Psoas muscle (tissue), 8 donors: ENCODE data around the gene DCTN3. TPM values are rescaled to one million over a fixed set of nuclear protein-coding genes. Genes with fewer than 3 reads are reported as not detected.
A peak's percentile ranks its signal among the peaks of the same experiment; 100 is the strongest.

ENCODE experiments used
- ATAC-seq, 4 donors: fragments of 200-7000 bp; cut with Tn5 transposase; one replicate each; pipeline ENCODE4 v1.9.1; 2020; ENCODE audit warnings: moderate library complexity in 3 of 4, mild to moderate bottlenecking in 2 of 4
- DNase-seq, 2 donors: peaks; one replicate each; pipeline ENCODE4 v3.0.0-alpha.2; 2020
- H3K27ac ChIP-seq: fragments of 200-600 bp; one replicate; pipeline ENCODE4 v1.8.0; 2022
- H3K27me3 ChIP-seq, 3 donors: fragments of 200-600 bp in 1 of 3; one replicate each; pipeline versions ENCODE4 v1.6.1 to v1.8.0; 2013 to 2022; ENCODE audit warnings: low read length in 2 of 3, mild to moderate bottlenecking in 2 of 3, moderate library complexity in 1 of 3; ENCODE audit not compliant: insufficient read depth in 3 of 3
- H3K36me3 ChIP-seq, 2 donors: fragments of 200-600 bp in 1 of 2; one replicate each; pipeline versions ENCODE4 v1.6.1 to v1.8.0; 2013 to 2022; ENCODE audit warnings: low read depth in 1 of 2, mild to moderate bottlenecking in 1 of 2, moderate library complexity in 1 of 2; ENCODE audit not compliant: insufficient read depth in 1 of 2
- H3K4me1 ChIP-seq: fragments of 200-600 bp; one replicate; pipeline ENCODE4 v1.8.0; 2022
- H3K4me3 ChIP-seq: fragments of 200-600 bp; one replicate; pipeline ENCODE4 v1.8.0; 2022; ENCODE audit warnings: mild to moderate bottlenecking
- H3K9me3 ChIP-seq: fragments of 200-600 bp; one replicate; pipeline ENCODE4 v1.8.0; 2022
- CTCF ChIP-seq: fragments of 200-600 bp; IDR thresholded peaks from one replicate; pipeline ENCODE4 v1.8.0; 2022; ENCODE audit warnings: antibody characterized with exemption
- WGBS, 3 donors: extraction: QIAGEN DNeasy Blood & Tissue Kit; methylation state at CpG; one replicate each; pipeline versions ENCODE4 v1.1.6 to v1.1.7; 2013; 5-methylcytosine and 5-hydroxymethylcytosine counted together
- intact Hi-C, 2 donors: fragments of 100-400 bp; cut with DNase I; formaldehyde crosslinking; loops; one replicate each; pipeline versions ENCODE4 v1.11.0 to v1.14.2; 2022
- polyA plus RNA-seq, 3 donors: library from polyadenylated mRNA; stranded (reverse); fragments of 200-250 nt; gene quantifications; one replicate each; pipeline ENCODE4 v1.2.3, GENCODE V29; 2013
- total RNA-seq, 4 donors: library from RNA; stranded (reverse); fragmentation: NEBNext Ultra II Directional in 2 of 4; extraction: Animal tissue kit (Norgen Biotek cat#: 25700) in 2 of 4; gene quantifications; one replicate each; pipeline versions ENCODE4 v1.2.1 to v1.2.4, GENCODE V29; 2021 to 2023
- donor health status: healthy with polysubstance abuse.
- donor health status: DM: no; HTN: no; CAD: no; lungs with moderate emphysema.
- donor health status: Bipolar disorder and iron deficiency.
- donor health status: healthy.
- donor health status: DM: yes; HTN: yes; CAD: no.
- donor health status: DM: no; HTN: no; CAD: no.
- donor health status: DM: no; HTN: no; CAD: no.
- donor health status: DM: yes; HTN: yes; CAD: no.

DCTN3 gene
- total and polyA plus RNA-seq, 7 donors: 52.7 to 109 (median 95.8) TPM

GRCh38 chr9:34610434-34611206 lies 9.7 kb downstream of the DCTN3 start:
- H3K4me3 ChIP-seq: peak overlapping the region; percentile 73
- H3K36me3 ChIP-seq: peaks cover 0 to 26% of the 10 kb centered on the region in 2 donors
- H3K27me3 ChIP-seq: no peaks in the 10 kb centered on the region
- WGBS, 3 donors: 45 to 72% (median 55%) methylated on average over 19 to 20 of the region's 20 CpGs
- TF ChIP-seq CTCF: no peak
- H3K9me3 ChIP-seq: no peaks in the 10 kb centered on the region
- intact Hi-C loops: loop anchor here in 1 of 2 donors (5.0 kb wide), 1 partner anchor 92 kb away; no protein-coding TSS in a partner anchor
- ATAC-seq: peak; percentile 28 to 69 (median 50)
- peak in 1 of 2 donors; percentile 62 for DNase-seq
- peaks cover 26% of the 10 kb centered on the region for H3K4me1 ChIP-seq
- peak overlapping the region; percentile 84 for H3K27ac ChIP-seq

GRCh38 chr9:34607331-34607730 lies 13.0 kb downstream of the DCTN3 start:
- no peak for TF ChIP-seq CTCF
- WGBS, 3 donors: 27 to 41% (median 38%) methylated on average over 2 of the region's 2 CpGs

GRCh38 chr9:34606905-34607304 lies 13.4 kb downstream of the DCTN3 start:
- Histone ChIP-seq H3K27me3 (no peaks in the 10 kb centered on the region), H3K9me3 (no peaks in the 10 kb centered on the region), H3K36me3 (peaks cover 0 to 4% of the 10 kb centered on the region in 2 donors), H3K4me1 (peaks cover 23% of the 10 kb centered on the region), H3K27ac (no peak overlapping the region), H3K4me3 (no peak overlapping the region)
- ATAC-seq (no peak), DNase-seq (no peak)
- no peak for TF ChIP-seq CTCF
- intact Hi-C loops: loop anchor here (10.0 kb wide), 2 partner anchors 172 to 202 kb away; no protein-coding TSS in a partner anchor
- WGBS, 3 donors: 80 to 83% (median 82%) methylated on average over 3 of the region's 3 CpGs

More at GRCh38 chr9:34607331-34607730, 13.0 kb downstream of the DCTN3 start:
- H3K27ac ChIP-seq: no peak overlapping the region
- peaks cover 0 to 4% of the 10 kb centered on the region in 2 donors for H3K36me3 ChIP-seq
- no peaks in the 10 kb centered on the region for H3K27me3 ChIP-seq
- peaks cover 25% of the 10 kb centered on the region for H3K4me1 ChIP-seq
- intact Hi-C loops: loop anchor here (10.0 kb wide), 2 partner anchors 173 to 203 kb away; no protein-coding TSS in a partner anchor
- no peaks in the 10 kb centered on the region for H3K9me3 ChIP-seq
- DNase-seq: no peak
- ATAC-seq: no peak
- no peak overlapping the region for H3K4me3 ChIP-seq

GRCh38 chr9:34606190-34606589 lies 14.1 kb downstream of the DCTN3 start:
- TF ChIP-seq CTCF: no peak
- intact Hi-C loops: loop anchor here (10.0 kb wide), 2 partner anchors 171 to 201 kb away; no protein-coding TSS in a partner anchor
- no peaks in the 10 kb centered on the region for H3K27me3 ChIP-seq
- no peak overlapping the region for H3K27ac ChIP-seq
- peaks cover 21% of the 10 kb centered on the region for H3K4me1 ChIP-seq
- no peak for ATAC-seq
- H3K36me3 ChIP-seq: peaks cover 0 to 4% of the 10 kb centered on the region in 2 donors
- H3K9me3 ChIP-seq: no peaks in the 10 kb centered on the region
- no peak overlapping the region for H3K4me3 ChIP-seq
- no peak for DNase-seq
